Myocyte (in vitro differentiated cells): Measurements from ENCODE around the gene SRCIN1. TPM values are rescaled to one million over a fixed set of nuclear protein-coding genes. Genes with fewer than 3 reads are reported as not detected.

ENCODE experiments used
- DNase-seq: peaks from one replicate; pipeline ENCODE4 v3.0.0-alpha.2; 2012; ENCODE audit warnings: low read depth
- total RNA-seq: library from RNA; depleted of rRNA; stranded (reverse); fragments of >200 nt; gene quantifications from 2 replicates; pipeline ENCODE4 v1.2.3, GENCODE V29; 2014

The SRCIN1 gene
- total RNA-seq, 1 donor from 2014 or later = 0.08 TPM

- no peak for DNase-seq
Observed at GRCh38 chr17:38617967-38618760, 12.4 kb upstream of the SRCIN1 start.

GRCh38 chr17:38617074-38617860 is 11.5 kb upstream of the SRCIN1 start:
- peak; percentile 24 for DNase-seq

GRCh38 chr17:38616361-38616760 is 10.6 kb upstream of the SRCIN1 start:
- no peak for DNase-seq

GRCh38 chr17:38613981-38614779 is 8.4 kb upstream of the SRCIN1 start:
- DNase-seq = no peak

GRCh38 chr17:38613525-38613980 is 7.8 kb upstream of the SRCIN1 start:
- DNase-seq = no peak

- DNase-seq = no peak
Observed at GRCh38 chr17:38611872-38612376, 6.2 kb upstream of the SRCIN1 start.

GRCh38 chr17:38611070-38611786 is 5.5 kb upstream of the SRCIN1 start:
- DNase-seq = no peak

- DNase-seq = no peak
Observed at GRCh38 chr17:38609280-38610031, 3.7 kb upstream of the SRCIN1 start.

- DNase-seq = no peak
Observed at GRCh38 chr17:38608648-38609047, 2.9 kb upstream of the SRCIN1 start.

- no peak for DNase-seq
Observed at GRCh38 chr17:38606646-38607611, 1.2 kb upstream of the SRCIN1 start.

- DNase-seq = no peak
Observed at GRCh38 chr17:38605411-38605840, 326 bp downstream of the SRCIN1 start.

GRCh38 chr17:38604479-38605403 is 1.0 kb downstream of the SRCIN1 start:
- no peak for DNase-seq

- no peak for DNase-seq
Observed at GRCh38 chr17:38603786-38604478, 1.8 kb downstream of the SRCIN1 start.

GRCh38 chr17:38602956-38603785 is 2.6 kb downstream of the SRCIN1 start:
- DNase-seq = no peak

- DNase-seq = no peak
Observed at GRCh38 chr17:38602453-38602852, 3.3 kb downstream of the SRCIN1 start.
